Panc1 (cell line): ENCODE data around the gene POLR3GL. TPM values are rescaled to one million over a fixed set of nuclear protein-coding genes. Genes with fewer than 3 reads are reported as not detected.

Experiments
- ATAC-seq: fragments of 200-7000 bp; cut with Tn5 transposase; 2 replicates; pipeline ENCODE4 v1.9.1; 2020; ENCODE audit warnings: mild to moderate bottlenecking, moderate library complexity
- BruUV-seq: library from RNA; stranded (reverse); fragments of 400-500 nt; replicated peaks from 2 replicates; lab custom pipeline; 2021; lab: Mats Ljungman, UMichigan
- CTCF ChIA-PET: fragments of 300-600 bp; sonication (Branson Sonifier 250); formaldehyde crosslinking; loops from one replicate; lab custom pipeline; 2022; ENCODE audit warnings: antibody characterized with exemption; lab: Charles Lee
- POLR2A ChIA-PET: fragments of 300-600 bp; sonication (Branson Sonifier 250); formaldehyde crosslinking; loops from one replicate; lab custom pipeline; 2022; ENCODE audit warnings: antibody characterized with exemption; lab: Charles Lee
- DNase-seq: peaks from one replicate; pipeline ENCODE4 v3.0.0-alpha.2; 2010; ENCODE audit warnings: low read depth, low spot score
- H3K27ac ChIP-seq: 2 replicates; pipeline ENCODE4 v1.5.1; 2011; ENCODE audit warnings: mild to moderate bottlenecking, low read length, inconsistent platforms
- H3K27me3 ChIP-seq: fragments of 200-500 bp; sonication (Bioruptor generic); 2 replicates; pipeline ENCODE4 v1.6.0; 2014; ENCODE audit warnings: low read length, inconsistent platforms; ENCODE audit not compliant: control insufficient read depth, insufficient read depth
- H3K36me3 ChIP-seq: fragments of 200-500 bp; sonication (Bioruptor generic); 2 replicates; pipeline ENCODE4 v1.5.1; 2014; ENCODE audit warnings: inconsistent platforms, mild to moderate bottlenecking, low read length, moderate library complexity; ENCODE audit not compliant: control insufficient read depth, insufficient read depth
- H3K4me1 ChIP-seq: 2 replicates; pipeline ENCODE4 v1.5.1; 2011; ENCODE audit warnings: inconsistent platforms, mild to moderate bottlenecking, low read length, moderate library complexity; ENCODE audit not compliant: control insufficient read depth, insufficient read depth
- H3K4me3 ChIP-seq, 2 experiments: 2 replicates each; pipeline ENCODE4 v1.5.1; 2011 to 2012; ENCODE audit warnings: low read depth in 2 of 2, low read length in 2 of 2, mild to moderate bottlenecking in 2 of 2, inconsistent platforms in 1 of 2, moderate library complexity in 1 of 2
- H3K9me3 ChIP-seq: fragments of 200-500 bp; sonication (Bioruptor generic); 2 replicates; pipeline ENCODE4 v1.5.1; 2014; ENCODE audit warnings: low read depth, mild to moderate bottlenecking, inconsistent platforms, low read length, moderate library complexity; ENCODE audit not compliant: control insufficient read depth, insufficient read depth
- POLR2AphosphoS5 ChIP-seq: IDR thresholded peaks from 2 replicates; pipeline ENCODE4 v1.6.1; 2012; ENCODE audit warnings: mild to moderate bottlenecking, low read depth, low read length, moderate library complexity
- SIN3A ChIP-seq: IDR thresholded peaks from 2 replicates; pipeline ENCODE4 v1.6.1; 2012; ENCODE audit warnings: low read depth, mild to moderate bottlenecking, low read length, moderate library complexity, borderline replicate concordance; ENCODE audit not compliant: insufficient read depth
- TCF7L2 ChIP-seq: IDR thresholded peaks from 2 replicates; pipeline ENCODE4 v1.6.1; 2011; ENCODE audit warnings: mild to moderate bottlenecking, low read depth, low read length, inconsistent platforms
- in situ Hi-C: cut with HindIII; loops from 2 replicates; pipeline ENCODE4 v1.10.0; 2016; ENCODE audit warnings: low sequenced_read_pairs, low pct_unique_long_range_greater_than_20kb
- intact Hi-C: fragments of 100-400 bp; cut with micrococcal nuclease; formaldehyde crosslinking; loops from one replicate; pipeline ENCODE4 v1.10.0; 2022; ENCODE audit not compliant: unreplicated experiment
- total RNA-seq: library from RNA; stranded (reverse); gene quantifications from one replicate; pipeline ENCODE4 v1.2.1, GENCODE V29; 2021; ENCODE audit not compliant: unreplicated experiment
- TF ChIP-seq, protein P1 (sequence below): fragments of 450-650 bp; IDR thresholded peaks from 2 replicates; pipeline ENCODE4 v1.5.1; 2017; ENCODE audit warnings: mild to moderate bottlenecking
- TF ChIP-seq, protein P2 (sequence below), 2 experiments: IDR thresholded peaks; 2 replicates each; pipeline ENCODE4 v1.6.1; 2011 to 2012; ENCODE audit warnings: low read depth in 2 of 2, control low read depth in 1 of 2, low read length in 1 of 2, mild to moderate bottlenecking in 1 of 2, moderate library complexity in 1 of 2; ENCODE audit not compliant: insufficient read depth in 1 of 2

The POLR3GL gene
- total RNA-seq, 1 experiment from 2014 or later = 14.9 TPM

DNA sequence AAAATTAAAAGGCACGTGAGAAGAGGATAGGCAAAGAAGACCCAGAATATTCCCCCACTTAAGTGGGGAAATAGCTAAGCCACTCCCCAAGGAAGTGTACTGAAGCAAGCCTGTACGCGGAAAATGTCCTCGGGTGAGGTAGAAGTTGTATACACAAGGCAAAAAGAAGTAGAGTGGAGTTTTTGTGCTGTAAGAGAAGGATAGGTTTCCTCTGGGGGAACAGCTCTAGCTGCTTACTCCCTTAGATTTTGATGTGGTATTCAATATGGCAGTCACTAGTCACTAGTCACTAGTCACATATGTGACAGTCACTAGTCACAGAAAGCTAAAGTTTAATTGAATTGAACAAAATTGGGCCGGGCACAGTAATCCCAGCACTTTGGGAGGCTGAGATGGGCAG, 24.3 kb downstream of the POLR3GL start:
- no peaks in the 10 kb centered on the region for H3K9me3 ChIP-seq
- H3K27me3 ChIP-seq = no peaks in the 10 kb centered on the region; the same call in 1 of the 2 replicates
- DNase-seq = no peak
- POLR2A ChIA-PET = no interaction called here
- peaks cover 2% of the 10 kb centered on the region; the same call in 1 of the 2 replicates for H3K36me3 ChIP-seq
- H3K4me3 ChIP-seq = no peak overlapping the region
- intact Hi-C loops (no loop called here), in situ Hi-C loops (no loop called here)
- no peak for TF ChIP-seq POLR2AphosphoS5
- TF ChIP-seq, protein P1, sequence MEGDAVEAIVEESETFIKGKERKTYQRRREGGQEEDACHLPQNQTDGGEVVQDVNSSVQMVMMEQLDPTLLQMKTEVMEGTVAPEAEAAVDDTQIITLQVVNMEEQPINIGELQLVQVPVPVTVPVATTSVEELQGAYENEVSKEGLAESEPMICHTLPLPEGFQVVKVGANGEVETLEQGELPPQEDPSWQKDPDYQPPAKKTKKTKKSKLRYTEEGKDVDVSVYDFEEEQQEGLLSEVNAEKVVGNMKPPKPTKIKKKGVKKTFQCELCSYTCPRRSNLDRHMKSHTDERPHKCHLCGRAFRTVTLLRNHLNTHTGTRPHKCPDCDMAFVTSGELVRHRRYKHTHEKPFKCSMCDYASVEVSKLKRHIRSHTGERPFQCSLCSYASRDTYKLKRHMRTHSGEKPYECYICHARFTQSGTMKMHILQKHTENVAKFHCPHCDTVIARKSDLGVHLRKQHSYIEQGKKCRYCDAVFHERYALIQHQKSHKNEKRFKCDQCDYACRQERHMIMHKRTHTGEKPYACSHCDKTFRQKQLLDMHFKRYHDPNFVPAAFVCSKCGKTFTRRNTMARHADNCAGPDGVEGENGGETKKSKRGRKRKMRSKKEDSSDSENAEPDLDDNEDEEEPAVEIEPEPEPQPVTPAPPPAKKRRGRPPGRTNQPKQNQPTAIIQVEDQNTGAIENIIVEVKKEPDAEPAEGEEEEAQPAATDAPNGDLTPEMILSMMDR = no peak
- TF ChIP-seq, protein P2, sequence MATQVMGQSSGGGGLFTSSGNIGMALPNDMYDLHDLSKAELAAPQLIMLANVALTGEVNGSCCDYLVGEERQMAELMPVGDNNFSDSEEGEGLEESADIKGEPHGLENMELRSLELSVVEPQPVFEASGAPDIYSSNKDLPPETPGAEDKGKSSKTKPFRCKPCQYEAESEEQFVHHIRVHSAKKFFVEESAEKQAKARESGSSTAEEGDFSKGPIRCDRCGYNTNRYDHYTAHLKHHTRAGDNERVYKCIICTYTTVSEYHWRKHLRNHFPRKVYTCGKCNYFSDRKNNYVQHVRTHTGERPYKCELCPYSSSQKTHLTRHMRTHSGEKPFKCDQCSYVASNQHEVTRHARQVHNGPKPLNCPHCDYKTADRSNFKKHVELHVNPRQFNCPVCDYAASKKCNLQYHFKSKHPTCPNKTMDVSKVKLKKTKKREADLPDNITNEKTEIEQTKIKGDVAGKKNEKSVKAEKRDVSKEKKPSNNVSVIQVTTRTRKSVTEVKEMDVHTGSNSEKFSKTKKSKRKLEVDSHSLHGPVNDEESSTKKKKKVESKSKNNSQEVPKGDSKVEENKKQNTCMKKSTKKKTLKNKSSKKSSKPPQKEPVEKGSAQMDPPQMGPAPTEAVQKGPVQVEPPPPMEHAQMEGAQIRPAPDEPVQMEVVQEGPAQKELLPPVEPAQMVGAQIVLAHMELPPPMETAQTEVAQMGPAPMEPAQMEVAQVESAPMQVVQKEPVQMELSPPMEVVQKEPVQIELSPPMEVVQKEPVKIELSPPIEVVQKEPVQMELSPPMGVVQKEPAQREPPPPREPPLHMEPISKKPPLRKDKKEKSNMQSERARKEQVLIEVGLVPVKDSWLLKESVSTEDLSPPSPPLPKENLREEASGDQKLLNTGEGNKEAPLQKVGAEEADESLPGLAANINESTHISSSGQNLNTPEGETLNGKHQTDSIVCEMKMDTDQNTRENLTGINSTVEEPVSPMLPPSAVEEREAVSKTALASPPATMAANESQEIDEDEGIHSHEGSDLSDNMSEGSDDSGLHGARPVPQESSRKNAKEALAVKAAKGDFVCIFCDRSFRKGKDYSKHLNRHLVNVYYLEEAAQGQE (IDR thresholded peaks at IDR 0.05; ENCODE audit: insufficient read depth in 1 of 2, low read depth in 2 of 2, low read length in 1 of 2) = no peak
- no peak for TF ChIP-seq SIN3A
- no peak for TF ChIP-seq TCF7L2
- ATAC-seq = no peak
- no TSS peak for BruUV-seq
- CTCF ChIA-PET = no interaction called here
- no peaks in the 10 kb centered on the region for H3K4me1 ChIP-seq
- no peak overlapping the region for H3K27ac ChIP-seq

GRCh38 chr1:145990249-145990855, 25.9 kb downstream of the POLR3GL start:
- no peak for ATAC-seq
- Histone ChIP-seq H3K27me3 (no peaks in the 10 kb centered on the region; the same call in 1 of the 2 replicates), H3K36me3 (peaks cover 2% of the 10 kb centered on the region; the same call in 1 of the 2 replicates), H3K4me1 (no peaks in the 10 kb centered on the region), H3K4me3 (no peak overlapping the region), H3K27ac (no peak overlapping the region), H3K9me3 (no peaks in the 10 kb centered on the region)
- ChIA-PET CTCF (no interaction called here), POLR2A (interaction anchor here (0.6 to 0.7 kb wide), 2 partner anchors 145 to 166 kb away, joined by 5 to 8 read pairs; partner anchors contain the start of gene NUDT17)
- intact Hi-C loops = no loop called here
- in situ Hi-C loops = no loop called here
- no peak for DNase-seq
- no TSS peak for BruUV-seq
- TF ChIP-seq TCF7L2 = no peak
- TF ChIP-seq, protein P2 (IDR thresholded peaks at IDR 0.05; ENCODE audit: insufficient read depth in 1 of 2, low read depth in 2 of 2, low read length in 1 of 2) = no peak
- no peak for TF ChIP-seq SIN3A
- TF ChIP-seq, protein P1 = no peak
- TF ChIP-seq POLR2AphosphoS5 = no peak
